T-helper 2 cell treated with Interferon-gamma antibody and Interleukin-4, amounts not matched to agents 5 μg/mL and 100 μg/mL, for 36 hours (primary cell): ENCODE measurements around the gene HMCES.
A peak's percentile ranks its signal among the peaks of the same experiment; 100 is the strongest.
"Not testable (repeated sequence)": the region's sequence is repeated elsewhere in the genome, so short reads cannot be mapped to it uniquely, and the experiment has no call there.

Experiments
- DNase-seq: peaks from one replicate; pipeline ENCODE4 v3.0.0; 2021; ENCODE audit warnings: low spot score
- H3K27ac Mint-ChIP-seq: one replicate; pipeline ENCODE4 v1.8.0; 2021; ENCODE audit warnings: mild to moderate bottlenecking, mixed read lengths
- H3K27me3 Mint-ChIP-seq: one replicate; pipeline ENCODE4 v1.8.0; 2021; ENCODE audit warnings: low read depth, mixed read lengths
- H3K36me3 Mint-ChIP-seq: one replicate; pipeline ENCODE4 v1.8.0; 2021; ENCODE audit warnings: low read depth, mixed read lengths
- H3K4me1 Mint-ChIP-seq: one replicate; pipeline ENCODE4 v1.8.0; 2021; ENCODE audit warnings: low read depth, mixed read lengths
- H3K4me3 Mint-ChIP-seq: one replicate; pipeline ENCODE4 v1.8.0; 2022; ENCODE audit warnings: mild to moderate bottlenecking, moderate library complexity, mixed read lengths
- H3K9me3 Mint-ChIP-seq: one replicate; pipeline ENCODE4 v1.8.0; 2021; ENCODE audit warnings: mixed read lengths

Gene HMCES, protein sequence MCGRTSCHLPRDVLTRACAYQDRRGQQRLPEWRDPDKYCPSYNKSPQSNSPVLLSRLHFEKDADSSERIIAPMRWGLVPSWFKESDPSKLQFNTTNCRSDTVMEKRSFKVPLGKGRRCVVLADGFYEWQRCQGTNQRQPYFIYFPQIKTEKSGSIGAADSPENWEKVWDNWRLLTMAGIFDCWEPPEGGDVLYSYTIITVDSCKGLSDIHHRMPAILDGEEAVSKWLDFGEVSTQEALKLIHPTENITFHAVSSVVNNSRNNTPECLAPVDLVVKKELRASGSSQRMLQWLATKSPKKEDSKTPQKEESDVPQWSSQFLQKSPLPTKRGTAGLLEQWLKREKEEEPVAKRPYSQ

GRCh38 chr3:129278439-129278965, at the start of gene HMCES:
Gene HMCES, plus strand, starts transcription at chr3:129278870. Its CDS starts 863 bp downstream, at chr3:129279733.
- Mint-ChIP-seq H3K36me3 (peaks cover 58% of the 10 kb centered on the region), H3K4me1 (peaks cover 48% of the 10 kb centered on the region)
- DNase-seq, result peak; percentile 93

DNA sequence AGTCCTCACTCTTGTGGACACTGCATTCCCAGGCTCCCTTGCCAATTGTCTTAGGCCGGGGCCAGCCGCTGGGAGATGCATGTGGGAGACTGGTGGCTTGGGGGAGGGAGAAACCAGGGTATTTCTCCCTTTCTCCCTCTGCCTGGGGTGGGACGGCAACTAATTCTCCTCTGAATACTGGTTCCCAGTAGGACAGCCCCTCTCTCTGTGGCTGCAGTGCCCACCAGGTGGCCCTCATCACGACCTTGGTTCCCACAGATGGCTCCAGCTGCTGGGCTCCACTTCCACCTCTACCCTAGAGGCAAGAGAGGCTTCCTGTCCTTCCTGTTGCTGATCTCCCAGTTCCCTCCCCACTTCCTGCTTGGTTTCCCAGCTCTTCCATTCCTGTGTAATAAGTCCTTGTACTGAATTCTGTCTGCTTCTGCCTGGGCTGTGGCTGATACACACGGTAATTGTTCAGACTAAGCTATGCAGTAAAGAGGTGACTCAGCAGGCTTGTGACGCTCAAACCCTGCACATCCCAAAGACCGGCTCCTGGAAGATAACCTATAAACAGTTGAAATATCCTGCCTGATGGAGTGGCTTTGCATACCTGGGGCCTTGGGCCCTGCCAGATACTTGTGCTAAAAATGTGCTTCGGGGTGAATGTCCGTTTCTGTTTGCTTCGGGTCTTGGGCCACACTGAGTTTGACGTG, 49.6 kb upstream of the HMCES start:
- peaks cover 66% of the 10 kb centered on the region for H3K4me1 Mint-ChIP-seq
- H3K27me3 Mint-ChIP-seq, result no peaks in the 10 kb centered on the region
- no peaks in the 10 kb centered on the region for H3K9me3 Mint-ChIP-seq
- H3K36me3 Mint-ChIP-seq, result peaks cover 6% of the 10 kb centered on the region
- DNase-seq, result no peak
- H3K4me3 Mint-ChIP-seq, result peak overlapping the region; percentile 11
- H3K27ac Mint-ChIP-seq, result peak overlapping the region; percentile 92

More at GRCh38 chr3:129278439-129278965, at the start of gene HMCES:
- Mint-ChIP-seq H3K27me3 (no peaks in the 10 kb centered on the region), H3K4me3 (peak within 1 kb of the TSS; percentile 97), H3K9me3 (no peaks in the 10 kb centered on the region), H3K27ac (peak within 1 kb of the TSS; percentile 96)

- H3K36me3 Mint-ChIP-seq, result peaks cover 9% of the 10 kb centered on the region
- peak overlapping the region; percentile 67 for H3K4me3 Mint-ChIP-seq
- H3K9me3 Mint-ChIP-seq, result no peaks in the 10 kb centered on the region
- no peaks in the 10 kb centered on the region for H3K27me3 Mint-ChIP-seq
- H3K4me1 Mint-ChIP-seq, result peaks cover 72% of the 10 kb centered on the region
- peak; percentile 70 for DNase-seq
- peak overlapping the region; percentile 92 for H3K27ac Mint-ChIP-seq
Measured at GRCh38 chr3:129230311-129231019, 48.2 kb upstream of the HMCES start.

DNA sequence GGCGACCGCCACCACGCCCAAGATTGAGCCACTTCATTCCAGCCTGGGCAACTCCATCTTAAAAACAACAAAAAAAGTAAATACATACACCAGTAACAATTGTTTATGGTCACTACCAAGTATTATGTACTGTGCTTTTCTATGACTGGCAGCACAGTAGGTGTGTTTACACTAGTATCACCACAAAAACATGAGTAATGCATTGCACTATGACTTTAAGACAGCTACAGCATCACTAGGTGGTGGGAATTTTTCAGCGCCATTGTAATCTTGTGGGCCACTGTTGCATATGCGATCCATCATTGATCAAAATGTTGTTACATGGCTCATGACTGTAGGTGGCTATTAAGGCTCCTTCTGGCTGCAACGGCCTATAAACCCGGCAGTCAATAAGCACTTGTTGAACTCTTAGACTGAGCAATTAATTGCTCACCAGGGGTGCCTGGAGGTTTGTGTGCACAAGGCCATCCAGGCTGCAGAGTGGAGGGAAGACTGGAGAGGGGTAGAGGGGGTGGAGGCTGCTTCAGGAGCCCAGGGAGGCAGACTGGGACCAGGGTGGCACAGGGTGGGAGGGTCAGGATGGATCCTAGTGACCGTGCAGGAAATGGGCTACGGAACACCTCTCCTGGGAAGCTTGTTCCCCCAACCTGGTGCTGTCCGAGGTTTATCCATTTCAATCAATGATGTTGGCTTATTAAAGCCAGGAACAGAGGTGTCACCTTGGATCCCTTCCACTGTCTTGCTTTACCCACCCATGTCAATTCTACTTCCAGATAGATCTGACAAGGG, 47.1 kb upstream of the HMCES start:
- DNase-seq, result no peak
- Mint-ChIP-seq H3K36me3 (peaks cover 12% of the 10 kb centered on the region), H3K27me3 (no peaks in the 10 kb centered on the region), H3K27ac (peak overlapping the region; percentile 87), H3K9me3 (no peaks in the 10 kb centered on the region), H3K4me3 (peak overlapping the region; percentile 60), H3K4me1 (peaks cover 70% of the 10 kb centered on the region)

DNA sequence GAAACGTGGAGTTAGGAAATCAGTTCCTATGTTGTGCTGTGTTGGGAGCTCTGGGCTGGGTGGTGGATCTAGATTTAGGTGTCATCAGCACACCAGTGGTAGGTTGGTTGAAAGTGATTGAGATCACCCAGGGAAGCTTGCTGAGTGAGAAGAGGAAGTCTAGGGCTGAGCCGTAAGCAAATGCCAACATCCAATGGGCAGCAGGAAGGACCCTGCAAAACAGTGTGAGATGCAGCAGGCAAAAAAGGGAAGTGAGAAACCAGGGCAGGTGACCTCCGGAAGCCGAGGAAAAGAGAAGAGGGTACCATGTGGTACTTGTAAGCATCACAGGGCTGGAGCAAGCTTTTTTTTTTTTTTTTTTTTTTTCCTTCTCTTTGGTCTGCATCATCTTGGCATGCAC, 45.1 kb upstream of the HMCES start:
- Mint-ChIP-seq H3K27ac (peak overlapping the region; percentile 82), H3K27me3 (no peaks in the 10 kb centered on the region), H3K9me3 (no peaks in the 10 kb centered on the region), H3K36me3 (peaks cover 10% of the 10 kb centered on the region), H3K4me3 (peak overlapping the region; percentile 75), H3K4me1 (peaks cover 64% of the 10 kb centered on the region)
- no peak for DNase-seq

- Mint-ChIP-seq H3K4me1 (peaks cover 64% of the 10 kb centered on the region), H3K9me3 (no peaks in the 10 kb centered on the region), H3K27me3 (no peaks in the 10 kb centered on the region), H3K36me3 (peaks cover 14% of the 10 kb centered on the region), H3K27ac (peak overlapping the region; percentile 86), H3K4me3 (peak overlapping the region; percentile 41)
- no peak for DNase-seq
Measured at GRCh38 chr3:129234441-129234840, 44.2 kb upstream of the HMCES start.

GRCh38 chr3:129235344-129235917, 43.2 kb upstream of the HMCES start:
- Mint-ChIP-seq H3K4me1 (peaks cover 63% of the 10 kb centered on the region), H3K9me3 (no peaks in the 10 kb centered on the region), H3K36me3 (peaks cover 16% of the 10 kb centered on the region), H3K27me3 (no peaks in the 10 kb centered on the region), H3K4me3 (peak overlapping the region; percentile 29), H3K27ac (peak overlapping the region; percentile 86)
- no peak for DNase-seq

- DNase-seq, result peak; percentile 64
- H3K36me3 Mint-ChIP-seq, result peaks cover 14% of the 10 kb centered on the region
- H3K4me3 Mint-ChIP-seq, result peak overlapping the region; percentile 79
- no peaks in the 10 kb centered on the region for H3K27me3 Mint-ChIP-seq
- H3K4me1 Mint-ChIP-seq, result peaks cover 46% of the 10 kb centered on the region
- peaks cover 3% of the 10 kb centered on the region for H3K9me3 Mint-ChIP-seq
- peak overlapping the region; percentile 99 for H3K27ac Mint-ChIP-seq
Measured at GRCh38 chr3:129238945-129239705, 39.5 kb upstream of the HMCES start.

GRCh38 chr3:129239991-129240390, 38.7 kb upstream of the HMCES start:
- H3K9me3 Mint-ChIP-seq, result peaks cover 3% of the 10 kb centered on the region
- H3K4me3 Mint-ChIP-seq, result peak overlapping the region; percentile 56
- no peaks in the 10 kb centered on the region for H3K27me3 Mint-ChIP-seq
- DNase-seq, result no peak
- peak overlapping the region; percentile 87 for H3K27ac Mint-ChIP-seq
- peaks cover 14% of the 10 kb centered on the region for H3K36me3 Mint-ChIP-seq
- H3K4me1 Mint-ChIP-seq, result peaks cover 39% of the 10 kb centered on the region

DNA sequence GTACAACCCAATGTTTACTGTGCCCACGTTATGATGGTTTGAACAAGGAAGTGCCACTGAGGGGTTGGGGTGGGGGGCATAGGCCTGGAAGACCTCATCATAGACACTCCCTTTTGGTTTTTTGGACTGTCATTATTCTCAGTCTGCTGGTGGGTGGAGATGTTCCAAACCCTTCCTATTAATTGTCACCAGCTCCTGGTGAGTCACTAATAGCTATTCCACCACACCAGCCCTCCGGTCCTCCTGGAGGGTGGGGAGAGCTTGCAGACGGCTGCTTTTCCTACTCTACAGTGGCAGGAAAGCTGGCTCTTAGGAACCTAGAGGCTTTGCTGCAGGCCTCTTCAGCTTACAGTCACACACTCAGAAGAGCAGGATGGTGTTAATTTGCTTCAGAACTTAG, 38.2 kb upstream of the HMCES start:
- Mint-ChIP-seq H3K4me3 (peak overlapping the region; percentile 56), H3K4me1 (peaks cover 38% of the 10 kb centered on the region), H3K27me3 (no peaks in the 10 kb centered on the region), H3K36me3 (peaks cover 11% of the 10 kb centered on the region), H3K27ac (peak overlapping the region; percentile 87), H3K9me3 (peaks cover 3% of the 10 kb centered on the region)
- no peak for DNase-seq

DNA sequence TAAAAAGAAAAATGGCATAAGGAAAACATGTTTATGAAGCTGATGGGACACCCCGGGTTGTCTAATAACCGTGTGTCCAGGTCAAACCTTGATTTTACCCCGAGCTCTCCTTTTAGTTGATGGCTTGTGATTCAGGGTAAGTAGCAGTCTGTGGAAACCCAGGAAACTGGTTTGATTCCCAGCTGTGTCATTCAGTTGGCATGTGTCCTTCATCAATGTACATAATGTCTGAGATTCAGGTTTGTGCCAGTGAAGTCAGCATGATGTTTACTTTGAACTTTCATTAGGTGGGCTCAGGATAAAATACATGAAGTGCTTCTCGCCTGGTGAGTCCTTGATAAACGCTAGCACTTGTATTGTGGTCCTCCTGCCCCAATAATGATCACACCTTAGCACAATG, 33.5 kb upstream of the HMCES start:
- Mint-ChIP-seq H3K27me3 (no peaks in the 10 kb centered on the region), H3K9me3 (peaks cover 3% of the 10 kb centered on the region), H3K4me1 (peaks cover 31% of the 10 kb centered on the region), H3K4me3 (peak overlapping the region; percentile 41), H3K36me3 (peaks cover 13% of the 10 kb centered on the region), H3K27ac (no peak overlapping the region)
- no peak for DNase-seq

- Mint-ChIP-seq H3K27ac (peak overlapping the region; percentile 47), H3K36me3 (peaks cover 18% of the 10 kb centered on the region), H3K4me1 (peaks cover 30% of the 10 kb centered on the region), H3K4me3 (peak overlapping the region; percentile 41)
- H3K9me3 Mint-ChIP-seq, H3K27me3 Mint-ChIP-seq: not testable (repeated sequence)
- peak; percentile 66 for DNase-seq
Measured at GRCh38 chr3:129245641-129246306, 32.9 kb upstream of the HMCES start.
